HG02623 (cell line): ENCODE measurements around the gene S100B.

Experiments
- ATAC-seq: cut with Tn5 transposase; IDR thresholded peaks from one replicate; pipeline ENCODE4 v1.9.1; 2021; ENCODE audit warnings: moderate library complexity; ENCODE audit not compliant: unreplicated experiment

The S100B gene

DNA sequence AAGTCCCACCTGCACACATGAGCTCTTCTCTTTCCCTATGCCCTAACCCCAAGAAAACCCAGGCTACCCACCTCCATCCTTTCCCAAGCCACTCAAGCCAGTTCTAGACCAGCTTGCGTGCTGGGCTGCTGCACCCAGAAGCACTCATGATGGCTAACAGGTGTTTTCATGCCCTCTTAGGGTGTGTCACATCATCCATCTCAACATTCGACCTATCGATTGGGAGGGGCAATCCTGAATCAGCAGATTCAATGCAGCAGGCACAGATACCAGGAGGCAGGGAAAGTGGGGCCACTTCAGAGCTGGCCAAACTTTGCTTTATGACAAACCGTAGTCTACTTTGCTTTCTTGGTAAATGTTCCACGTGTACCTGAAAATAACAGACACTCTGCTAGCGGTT, 24.0 kb upstream of the S100B start:
- no peak for ATAC-seq

DNA sequence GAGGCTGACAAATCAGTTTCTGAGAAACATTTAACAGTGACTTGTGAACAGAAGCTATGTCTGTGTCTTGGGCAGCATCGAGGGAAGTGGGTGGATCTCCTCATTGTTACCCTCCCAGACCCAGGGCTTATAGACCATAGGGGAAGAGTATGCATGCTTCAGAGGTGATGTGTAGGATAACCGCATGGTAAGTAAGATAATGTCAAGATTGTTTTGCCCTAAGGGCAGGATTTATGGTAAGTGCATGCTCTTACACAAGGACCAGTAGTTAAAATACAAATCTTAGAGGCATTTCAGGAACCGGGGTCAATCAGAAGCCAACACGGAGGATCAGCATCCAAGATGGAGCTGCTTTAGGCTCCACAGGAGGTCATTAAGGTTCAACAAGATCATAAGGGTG, 22.8 kb upstream of the S100B start:
- no peak for ATAC-seq

DNA sequence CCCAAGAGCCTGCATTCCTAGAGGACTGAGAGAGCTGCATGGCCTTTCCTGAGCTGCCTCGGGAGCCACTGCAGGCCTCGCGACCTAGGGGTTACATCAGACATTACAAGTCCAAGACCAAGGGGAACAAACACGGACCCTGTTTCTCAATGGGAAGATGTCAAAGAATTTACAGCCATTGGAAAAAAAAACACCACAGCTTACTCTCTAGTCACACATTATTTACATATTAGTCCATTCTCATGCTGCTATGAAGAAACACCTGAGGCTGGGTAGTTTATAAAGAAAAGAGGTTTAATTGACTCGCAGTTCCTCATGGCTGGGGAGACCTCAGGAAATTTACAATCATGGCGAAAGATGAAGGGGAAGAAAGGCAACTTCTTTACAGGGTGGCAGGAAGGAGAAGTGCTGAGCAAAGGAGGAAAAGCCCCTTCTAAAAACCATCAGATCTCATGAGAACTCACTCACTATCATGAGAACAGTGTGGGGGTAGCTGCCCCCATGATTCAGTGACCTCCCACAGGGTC, 22.2 kb upstream of the S100B start:
- ATAC-seq = no peak

DNA sequence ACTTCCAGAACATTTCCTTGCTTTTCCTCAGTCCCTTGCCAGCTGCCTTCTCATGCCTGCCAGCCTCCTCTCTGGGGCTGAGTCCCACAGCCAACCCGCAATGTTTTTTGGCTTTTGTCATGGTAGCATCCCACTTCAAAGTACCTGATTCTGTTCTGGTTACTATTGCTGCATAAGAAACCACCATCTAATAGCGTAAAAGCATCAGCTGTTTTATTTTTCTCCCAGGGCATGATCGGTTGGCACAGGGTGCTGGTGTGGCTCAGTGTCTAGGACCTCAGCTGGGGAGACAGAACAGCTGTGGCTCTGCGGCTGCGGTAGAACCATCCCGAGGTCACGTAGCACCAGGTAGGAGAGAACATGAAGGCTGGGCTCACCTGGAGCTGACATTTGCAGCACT, 21.7 kb upstream of the S100B start:
- no peak for ATAC-seq

DNA sequence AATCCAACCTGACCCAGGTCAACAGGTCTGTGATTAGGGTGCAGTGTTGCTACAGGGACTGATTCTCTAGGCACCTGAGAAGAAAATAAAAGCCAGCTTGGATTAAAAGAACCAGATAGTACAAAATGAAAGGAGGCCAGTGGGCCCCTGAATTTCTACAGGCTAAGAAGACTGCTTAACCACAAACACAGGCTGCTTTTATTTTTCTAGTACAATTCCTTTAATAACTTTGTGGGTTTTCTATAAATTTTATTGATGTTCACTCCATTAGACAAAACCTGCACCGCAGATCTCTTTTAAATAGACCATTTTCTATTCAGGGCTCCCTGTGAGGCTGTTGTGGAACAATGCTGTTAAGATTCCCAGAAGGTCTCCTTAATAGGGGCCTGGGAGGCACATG, 20.9 kb upstream of the S100B start:
- ATAC-seq = no peak

DNA sequence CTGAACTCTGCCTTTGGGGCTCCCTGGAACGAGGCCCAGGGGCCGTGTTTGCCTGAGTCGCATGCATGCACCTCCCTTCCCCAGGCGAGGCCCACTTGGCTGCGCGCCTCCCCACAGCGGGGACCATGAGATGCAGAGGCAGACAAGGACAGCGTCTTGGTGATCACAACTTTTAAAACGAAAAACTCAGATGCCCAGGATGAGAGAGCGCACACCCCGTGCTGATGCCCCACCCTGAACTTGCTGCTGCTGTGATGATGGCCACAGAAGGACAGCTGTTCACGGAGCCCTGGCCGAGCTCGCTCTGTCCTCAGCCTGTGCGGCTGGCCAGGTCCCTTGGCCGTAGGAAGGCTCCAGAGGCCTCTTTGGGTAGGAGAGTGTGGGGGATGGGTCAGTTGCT, 19.2 kb upstream of the S100B start:
- ATAC-seq = no peak

DNA sequence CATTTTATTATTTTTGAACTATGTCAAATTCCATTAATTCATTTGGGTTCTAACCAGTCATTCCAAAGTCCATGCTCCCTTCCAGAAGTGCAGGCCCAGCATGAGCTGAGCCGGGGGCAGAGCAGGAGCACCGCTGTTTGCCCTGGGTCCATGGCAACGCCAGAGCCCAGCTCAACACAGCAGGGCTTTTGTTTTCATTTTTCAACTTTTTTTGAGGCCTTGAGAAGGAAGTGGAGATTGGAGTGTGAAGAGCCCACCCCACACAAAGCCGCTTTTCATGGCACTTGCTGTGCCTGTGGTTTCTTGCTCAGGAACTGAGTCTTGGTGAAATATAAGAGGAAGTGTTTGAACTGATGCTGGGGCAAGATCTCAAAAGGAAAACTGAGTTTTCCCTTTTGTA, 17.3 kb upstream of the S100B start:
- ATAC-seq = no peak

DNA sequence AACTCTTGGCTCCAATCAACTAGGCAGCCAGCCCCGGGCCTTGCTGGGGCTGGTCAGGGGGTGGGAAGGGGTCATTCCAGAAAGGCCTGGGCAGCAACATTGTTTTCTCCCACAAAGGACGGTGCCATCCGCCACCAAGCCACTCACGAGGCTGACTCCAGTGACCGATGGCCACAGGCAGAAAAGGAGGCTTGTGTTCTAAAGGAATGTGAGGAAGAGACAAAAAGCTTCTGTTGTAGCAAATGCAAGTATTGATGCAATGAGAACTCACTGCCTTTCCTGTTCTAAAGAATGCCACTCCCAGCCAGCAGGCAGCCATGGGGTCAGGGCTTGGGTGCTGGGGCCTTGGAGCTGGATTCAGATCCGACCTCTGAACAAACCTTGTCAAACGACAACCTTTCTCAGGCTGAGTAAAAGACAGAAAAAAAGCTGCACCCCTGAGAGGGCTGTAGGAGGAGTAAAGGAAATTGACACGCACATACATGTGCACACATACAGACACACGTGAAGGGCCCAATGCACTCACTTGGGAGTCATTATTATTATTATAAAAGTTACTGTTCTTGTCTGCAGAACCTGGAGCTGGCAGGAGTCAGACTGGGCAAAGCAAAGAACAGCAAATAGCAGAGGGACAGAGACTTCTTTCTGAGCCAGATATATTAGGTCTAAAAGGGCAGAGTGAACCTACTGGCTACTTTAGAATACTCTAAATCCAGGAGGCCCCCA, 16.7 kb upstream of the S100B start:
- ATAC-seq = no peak

DNA sequence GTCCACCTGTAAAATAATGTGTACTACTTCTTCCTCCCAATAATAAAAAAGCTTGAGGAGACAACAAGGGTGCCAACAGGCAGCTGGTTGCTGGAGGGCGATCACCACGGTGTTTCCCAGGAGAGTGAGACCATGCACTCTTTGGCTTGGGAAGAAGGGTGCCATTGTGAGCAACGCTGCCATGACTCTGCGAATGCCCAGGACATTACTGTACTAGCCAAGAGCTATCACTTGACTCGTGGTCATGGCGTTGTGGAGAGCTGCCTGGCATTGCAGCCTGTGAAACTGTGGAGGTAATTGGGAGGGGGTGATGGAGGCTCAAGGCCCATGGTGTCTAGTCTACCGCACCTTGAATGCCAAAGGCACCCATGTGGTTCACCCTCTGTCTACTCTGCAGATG, 16.0 kb upstream of the S100B start:
- ATAC-seq = no peak

DNA sequence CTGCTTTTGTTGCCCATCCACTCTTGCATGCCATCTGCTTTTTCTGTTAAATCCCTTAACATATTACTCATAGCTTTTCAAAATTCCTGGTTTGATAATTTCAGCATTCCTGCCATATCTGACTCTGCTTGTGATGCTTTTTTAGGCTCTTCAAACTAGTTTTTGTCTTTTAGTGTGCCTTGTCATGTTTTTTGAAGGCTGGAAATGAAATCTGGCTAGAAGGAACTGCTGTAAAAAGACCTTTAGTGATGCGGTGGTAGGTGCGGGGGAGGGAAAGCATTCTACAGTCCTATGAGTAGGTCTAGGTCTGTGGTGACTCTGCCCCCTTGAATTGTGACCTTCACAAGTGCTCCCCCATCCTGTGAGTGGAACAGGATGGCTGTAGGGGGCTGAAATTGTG, 15.0 kb upstream of the S100B start:
- ATAC-seq = no peak

DNA sequence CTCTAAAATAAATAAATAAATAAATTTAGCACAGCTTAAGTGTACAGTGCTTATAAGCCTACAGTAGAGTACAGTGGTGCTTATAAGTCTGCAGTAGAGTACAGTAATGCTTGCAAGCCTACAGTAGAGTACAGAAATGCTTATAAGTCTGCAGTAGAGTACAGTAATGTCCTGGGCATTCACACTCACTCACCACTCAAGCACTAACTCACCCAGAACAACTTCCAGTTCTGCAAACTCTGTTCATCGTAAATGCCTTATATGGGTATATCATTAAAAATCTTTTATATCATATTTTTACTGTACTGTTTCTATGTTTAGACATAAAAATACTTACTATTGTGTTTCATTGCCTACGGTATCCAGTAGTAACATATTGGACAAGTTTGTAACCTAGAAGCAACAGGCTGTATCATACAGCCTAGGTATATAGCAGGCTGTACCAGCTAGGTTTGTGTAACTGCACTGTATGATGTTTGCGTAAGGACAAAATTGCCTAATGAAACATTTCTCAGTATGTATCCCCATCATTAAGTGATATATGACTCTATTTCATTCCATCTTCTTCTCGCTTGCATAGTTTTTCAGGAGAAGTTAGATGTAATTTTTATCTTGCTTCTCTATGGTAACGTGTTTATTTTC, 14.0 kb upstream of the S100B start:
- ATAC-seq = no peak

DNA sequence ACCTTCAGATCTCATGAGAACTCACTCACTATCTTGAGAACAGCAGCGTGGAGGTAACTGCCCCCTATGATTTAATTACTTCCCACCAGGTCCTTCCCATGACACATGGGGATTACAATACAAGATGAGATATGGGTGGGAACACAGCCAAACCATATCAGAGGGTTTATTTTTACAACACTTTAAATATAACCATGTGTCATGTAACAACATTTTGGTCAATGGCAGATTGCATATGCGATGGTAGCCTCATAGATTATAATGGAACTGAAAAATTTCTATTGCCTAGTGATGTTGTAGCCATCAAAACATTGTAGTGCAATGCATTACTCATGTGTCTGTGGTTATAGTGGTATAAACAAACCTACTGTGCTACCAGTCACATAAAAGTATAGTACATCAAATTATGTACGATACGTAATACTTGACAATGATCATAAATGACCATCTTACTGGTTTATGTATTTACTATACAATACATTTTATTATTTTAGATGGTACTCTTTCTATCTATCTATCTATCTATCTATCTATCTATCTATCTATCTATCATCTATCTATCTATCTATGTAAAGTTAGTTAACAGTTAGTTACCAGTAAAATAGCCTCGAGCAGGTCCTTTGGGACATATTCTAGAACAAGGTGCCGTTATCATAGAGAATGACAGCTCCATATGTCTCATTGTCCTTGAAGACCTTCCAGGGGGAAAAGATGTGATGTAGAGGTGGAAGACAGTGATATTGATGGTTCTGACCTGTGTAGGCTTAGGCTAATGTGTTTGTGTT, 12.6 kb upstream of the S100B start:
- ATAC-seq = no peak

DNA sequence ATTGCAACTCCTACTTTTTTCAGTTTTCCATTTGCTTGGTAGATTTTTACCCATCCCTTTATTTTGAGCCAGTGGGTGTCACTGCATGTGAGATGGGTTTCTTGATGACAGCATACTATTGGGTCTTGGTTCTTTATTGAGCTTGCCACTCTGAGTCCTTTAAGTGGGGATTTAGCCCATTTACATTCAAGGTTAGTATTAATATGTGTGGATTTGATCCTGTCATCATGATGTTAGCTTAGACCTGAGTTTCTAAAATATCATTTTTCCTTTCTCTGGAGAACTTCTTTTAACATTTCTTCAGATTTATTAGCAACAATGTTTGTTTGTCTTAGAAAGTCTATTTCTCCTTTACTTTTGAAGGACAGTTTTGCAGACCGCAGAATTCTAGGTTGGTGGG, 11.8 kb upstream of the S100B start:
- no peak for ATAC-seq

DNA sequence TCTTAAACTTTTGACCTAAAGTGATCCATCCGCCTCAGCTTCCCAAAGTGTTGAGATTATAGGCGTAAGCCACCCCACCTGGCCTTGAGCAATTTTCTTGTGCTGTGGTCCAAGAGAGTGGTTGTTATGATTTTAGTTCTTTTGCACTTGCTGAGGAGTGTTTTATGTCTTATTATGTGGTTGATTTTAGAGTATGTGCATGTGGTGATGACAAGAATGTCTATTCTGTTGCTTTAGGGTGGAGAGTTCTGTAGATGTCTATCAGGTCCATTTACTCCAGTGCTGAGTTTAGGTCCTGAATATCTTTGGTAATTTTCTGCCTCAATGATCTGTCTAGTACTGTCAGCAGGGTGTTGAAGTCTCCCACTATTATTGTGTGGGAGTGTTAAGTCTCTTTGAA, 11.2 kb upstream of the S100B start:
- no peak for ATAC-seq

DNA sequence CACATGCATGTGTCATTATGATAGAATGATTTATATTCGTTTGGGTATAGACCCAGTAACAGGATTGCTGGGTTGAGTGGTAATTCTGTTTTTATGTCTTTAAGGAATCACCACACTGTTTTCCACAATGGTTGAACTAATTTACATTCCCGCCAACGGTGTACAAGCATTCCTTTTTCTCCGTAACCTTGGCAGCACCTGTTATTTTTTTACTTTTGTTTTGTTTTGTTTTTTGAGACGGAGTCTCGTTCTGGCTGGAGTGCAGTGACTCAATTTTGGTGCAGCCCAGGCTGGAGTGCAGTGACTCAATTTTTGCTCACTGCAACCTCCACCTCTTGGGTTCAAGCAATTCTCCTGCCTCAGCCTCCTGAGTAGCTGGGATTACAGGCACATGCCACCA, 8.5 kb upstream of the S100B start:
- ATAC-seq = no peak

DNA sequence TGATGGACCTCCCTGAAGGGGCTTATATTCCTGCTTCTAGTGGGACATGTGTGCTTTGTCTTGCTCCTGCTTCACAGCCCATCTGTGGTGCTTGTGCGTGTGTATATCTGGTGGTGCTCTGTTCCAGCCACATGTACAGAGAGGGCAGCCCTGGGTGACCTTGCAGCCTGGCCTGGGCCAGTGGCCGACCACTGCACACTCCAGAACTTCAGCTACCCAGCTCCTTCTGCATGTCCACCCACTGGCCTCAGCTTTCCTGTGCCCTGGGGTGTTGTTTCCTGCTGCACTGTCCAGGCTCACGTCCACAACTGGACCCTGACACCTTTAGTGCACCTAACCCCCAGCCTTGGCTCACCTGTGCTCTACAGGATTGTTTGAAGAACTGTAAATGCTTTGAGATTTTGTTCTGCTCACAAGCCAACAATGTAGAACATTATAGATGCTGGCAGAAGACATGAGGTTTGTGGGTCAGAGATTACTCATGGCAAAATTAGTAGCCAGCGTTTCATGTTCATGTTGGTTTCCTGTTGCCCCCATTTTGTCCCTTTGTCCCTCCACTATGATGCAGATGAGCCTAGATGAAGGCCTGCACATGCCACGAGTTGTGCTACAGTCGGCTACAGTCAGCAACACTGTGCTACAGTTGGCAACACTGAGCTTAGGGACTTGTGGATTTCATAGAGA, 5.3 kb upstream of the S100B start:
- no peak for ATAC-seq

DNA sequence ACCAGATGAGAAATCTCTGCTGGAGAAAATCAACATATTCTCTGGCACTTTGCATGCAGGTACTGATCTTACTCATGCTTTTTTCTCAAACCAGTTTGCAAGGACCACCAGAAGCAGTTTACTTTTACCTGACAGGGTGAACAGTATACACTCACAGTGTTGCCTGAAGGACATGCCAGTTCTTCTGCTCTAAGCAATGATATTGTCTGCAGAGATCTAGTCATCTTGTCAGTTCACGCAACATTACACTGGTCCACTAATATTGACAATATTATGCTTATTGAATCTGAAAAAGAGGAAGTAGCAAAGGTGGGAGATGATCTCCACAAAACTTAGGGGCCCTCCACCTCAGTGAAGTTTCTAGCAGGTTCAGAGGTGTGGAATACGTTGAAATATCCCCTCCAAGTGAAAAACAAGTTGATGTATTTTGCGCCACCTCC, 3.8 kb upstream of the S100B start:
- peak; percentile 43 for ATAC-seq

DNA sequence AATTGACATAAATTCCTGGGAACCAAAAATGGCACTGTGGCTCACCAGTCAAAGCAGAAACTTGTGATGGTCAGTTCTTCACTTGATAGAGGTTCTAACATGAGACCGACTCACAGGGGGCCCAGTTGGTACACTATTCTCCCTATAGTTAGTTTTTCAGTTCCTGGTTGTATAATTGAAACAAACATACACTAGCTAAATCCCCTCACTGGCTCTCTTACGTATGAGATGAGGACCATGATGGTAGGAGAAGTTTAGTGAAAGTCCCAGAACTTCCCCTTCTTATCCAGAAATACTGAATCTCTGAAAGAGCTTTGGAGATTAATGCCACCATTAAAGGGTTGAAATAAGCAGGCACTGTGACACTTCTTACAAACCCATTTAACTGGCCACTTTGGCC, 2.8 kb upstream of the S100B start:
- no peak for ATAC-seq

DNA sequence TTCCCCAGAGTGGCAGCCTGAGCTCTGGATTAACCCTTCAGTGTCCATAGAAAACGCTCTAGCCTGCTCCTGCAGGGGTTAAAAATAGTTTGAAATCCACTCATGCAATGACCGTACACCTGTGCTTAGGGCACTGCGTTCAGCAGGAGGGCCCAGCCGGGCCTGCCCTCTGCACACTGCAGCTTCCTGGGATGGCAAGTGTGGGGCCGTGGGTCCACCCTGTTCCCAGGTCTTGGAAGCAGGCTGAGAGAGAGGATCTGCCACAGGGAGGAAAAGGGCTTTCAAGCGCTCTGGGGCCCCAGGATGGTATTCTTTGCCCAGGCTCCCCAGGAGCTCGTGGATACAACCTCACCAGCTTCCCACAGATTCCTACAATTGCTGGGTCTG, 1.5 kb upstream of the S100B start:
- ATAC-seq = no peak

DNA sequence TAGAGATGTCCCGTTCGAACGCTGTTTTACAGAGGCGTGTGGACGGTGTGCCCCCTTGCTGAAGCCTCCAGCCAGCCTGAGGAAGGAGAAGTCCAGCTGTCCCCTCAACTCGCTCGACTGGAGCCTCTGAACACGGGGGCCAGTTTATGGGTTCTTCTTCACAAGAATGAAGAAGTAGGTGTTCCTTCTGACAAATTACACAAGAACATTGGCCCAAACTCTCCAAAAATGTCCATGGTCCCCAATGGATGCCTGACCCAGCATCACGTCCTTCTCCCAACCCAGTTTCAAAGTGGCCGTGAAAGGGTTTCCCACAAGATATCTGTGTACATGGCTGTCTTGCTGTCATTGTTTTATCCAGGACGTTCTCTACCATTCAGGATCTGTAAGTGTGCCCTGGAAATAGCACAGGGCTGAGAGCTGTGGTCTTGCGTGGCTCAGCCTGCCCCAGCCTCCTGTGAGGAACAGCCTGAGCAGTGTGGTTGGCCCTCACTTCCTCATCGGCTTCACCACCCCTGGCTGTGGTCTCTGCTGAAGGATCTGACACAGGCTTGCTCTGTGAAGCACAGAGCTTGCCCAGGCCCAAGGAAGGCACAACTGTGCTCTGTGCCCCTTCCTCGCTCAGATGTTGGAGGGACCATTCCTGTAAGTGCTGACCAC, 1.0 kb upstream of the S100B start:
- peak; percentile 49 for ATAC-seq
